ENCODE data around the gene CACNA1G. TPM values are rescaled to one million over a fixed set of nuclear protein-coding genes. Genes with fewer than 3 reads are reported as not detected.

The CACNA1G gene
- total and polyA plus RNA-seq, 4 donors = under 0.01 to 0.14 (median 0.01) TPM; not detected in 1

GRCh38 chr17:50575581-50576210 is 15.2 kb downstream of the CACNA1G start:
- Histone ChIP-seq H3K4me3 (ENCODE audit: low read depth in 1 of 3, low read length in 3 of 3) (no peak overlapping the region), H3K27ac (ENCODE audit: low read depth in 1 of 2, low read length in 2 of 2) (no peak overlapping the region), H3K9me3 (ENCODE audit: control insufficient read depth in 4 of 4, low read length in 3 of 4) (no peaks in the 10 kb centered on the region), H3K27me3 (ENCODE audit: control insufficient read depth in 4 of 4, insufficient read depth in 4 of 4, low read length in 3 of 4) (no peaks in the 10 kb centered on the region), H3K36me3 (ENCODE audit: control insufficient read depth in 4 of 4, insufficient read depth in 3 of 4, low read depth in 1 of 4, low read length in 3 of 4) (no peaks in the 10 kb centered on the region), H3K9ac (ENCODE audit: low read depth in 1 of 2, low read length in 2 of 2) (no peak overlapping the region), H3K4me1 (ENCODE audit: control insufficient read depth in 4 of 4, insufficient read depth in 4 of 4, low read length in 3 of 4) (no peaks in the 10 kb centered on the region)
- DNase-seq (ENCODE audit: low spot score) = no peak
- no peak for TF ChIP-seq EGR1 (IDR thresholded peaks at IDR 0.05; ENCODE audit: low read depth in 2 of 2)
- TF ChIP-seq SP1 (IDR thresholded peaks at IDR 0.05) = no peak
- TF ChIP-seq TAF1 (conservative IDR thresholded peaks at IDR 0.05) = no peak
- TF ChIP-seq, protein P1, sequence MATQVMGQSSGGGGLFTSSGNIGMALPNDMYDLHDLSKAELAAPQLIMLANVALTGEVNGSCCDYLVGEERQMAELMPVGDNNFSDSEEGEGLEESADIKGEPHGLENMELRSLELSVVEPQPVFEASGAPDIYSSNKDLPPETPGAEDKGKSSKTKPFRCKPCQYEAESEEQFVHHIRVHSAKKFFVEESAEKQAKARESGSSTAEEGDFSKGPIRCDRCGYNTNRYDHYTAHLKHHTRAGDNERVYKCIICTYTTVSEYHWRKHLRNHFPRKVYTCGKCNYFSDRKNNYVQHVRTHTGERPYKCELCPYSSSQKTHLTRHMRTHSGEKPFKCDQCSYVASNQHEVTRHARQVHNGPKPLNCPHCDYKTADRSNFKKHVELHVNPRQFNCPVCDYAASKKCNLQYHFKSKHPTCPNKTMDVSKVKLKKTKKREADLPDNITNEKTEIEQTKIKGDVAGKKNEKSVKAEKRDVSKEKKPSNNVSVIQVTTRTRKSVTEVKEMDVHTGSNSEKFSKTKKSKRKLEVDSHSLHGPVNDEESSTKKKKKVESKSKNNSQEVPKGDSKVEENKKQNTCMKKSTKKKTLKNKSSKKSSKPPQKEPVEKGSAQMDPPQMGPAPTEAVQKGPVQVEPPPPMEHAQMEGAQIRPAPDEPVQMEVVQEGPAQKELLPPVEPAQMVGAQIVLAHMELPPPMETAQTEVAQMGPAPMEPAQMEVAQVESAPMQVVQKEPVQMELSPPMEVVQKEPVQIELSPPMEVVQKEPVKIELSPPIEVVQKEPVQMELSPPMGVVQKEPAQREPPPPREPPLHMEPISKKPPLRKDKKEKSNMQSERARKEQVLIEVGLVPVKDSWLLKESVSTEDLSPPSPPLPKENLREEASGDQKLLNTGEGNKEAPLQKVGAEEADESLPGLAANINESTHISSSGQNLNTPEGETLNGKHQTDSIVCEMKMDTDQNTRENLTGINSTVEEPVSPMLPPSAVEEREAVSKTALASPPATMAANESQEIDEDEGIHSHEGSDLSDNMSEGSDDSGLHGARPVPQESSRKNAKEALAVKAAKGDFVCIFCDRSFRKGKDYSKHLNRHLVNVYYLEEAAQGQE (IDR thresholded peaks at IDR 0.05) = no peak
- TF ChIP-seq RAD21 (IDR thresholded peaks at IDR 0.05) = no peak
- TF ChIP-seq YY1 (IDR thresholded peaks at IDR 0.05) = no peak
- TF ChIP-seq RXRA (IDR thresholded peaks at IDR 0.05) = no peak
- 87% methylated on average over 33 of the region's 33 CpGs for WGBS

- Histone ChIP-seq H3K9ac (ENCODE audit: low read depth in 1 of 2, low read length in 2 of 2) (no peak overlapping the region), H3K36me3 (ENCODE audit: control insufficient read depth in 4 of 4, insufficient read depth in 3 of 4, low read depth in 1 of 4, low read length in 3 of 4) (no peaks in the 10 kb centered on the region), H3K4me3 (ENCODE audit: low read depth in 1 of 3, low read length in 3 of 3) (no peak overlapping the region), H3K27me3 (ENCODE audit: control insufficient read depth in 4 of 4, insufficient read depth in 4 of 4, low read length in 3 of 4) (no peaks in the 10 kb centered on the region), H3K27ac (ENCODE audit: low read depth in 1 of 2, low read length in 2 of 2) (no peak overlapping the region), H3K4me1 (ENCODE audit: control insufficient read depth in 4 of 4, insufficient read depth in 4 of 4, low read length in 3 of 4) (no peaks in the 10 kb centered on the region), H3K9me3 (ENCODE audit: control insufficient read depth in 4 of 4, low read length in 3 of 4) (no peaks in the 10 kb centered on the region)
- WGBS = 81% methylated on average over 13 of the region's 13 CpGs
- no peak for DNase-seq (ENCODE audit: low spot score)
- TF ChIP-seq TAF1 (conservative IDR thresholded peaks at IDR 0.05) (no peak), GABPA (IDR thresholded peaks at IDR 0.05 in 1 of 2, conservative IDR thresholded peaks at IDR 0.05 in 1 of 2) (no peak), NR2F2 (IDR thresholded peaks at IDR 0.05) (no peak), RAD21 (IDR thresholded peaks at IDR 0.05) (no peak), FOXA2 (IDR thresholded peaks at IDR 0.05) (no peak), JUND (IDR thresholded peaks at IDR 0.05) (no peak), CTCF (IDR thresholded peaks at IDR 0.05; ENCODE audit: low read depth, low read length, missing input control) (no peak), ATF3 (IDR thresholded peaks at IDR 0.05) (no peak), YY1 (IDR thresholded peaks at IDR 0.05) (no peak), EGR1 (IDR thresholded peaks at IDR 0.05; ENCODE audit: low read depth in 2 of 2) (no peak)
- TF ChIP-seq, protein P1 (IDR thresholded peaks at IDR 0.05) = no peak
- TF ChIP-seq, protein P2, sequence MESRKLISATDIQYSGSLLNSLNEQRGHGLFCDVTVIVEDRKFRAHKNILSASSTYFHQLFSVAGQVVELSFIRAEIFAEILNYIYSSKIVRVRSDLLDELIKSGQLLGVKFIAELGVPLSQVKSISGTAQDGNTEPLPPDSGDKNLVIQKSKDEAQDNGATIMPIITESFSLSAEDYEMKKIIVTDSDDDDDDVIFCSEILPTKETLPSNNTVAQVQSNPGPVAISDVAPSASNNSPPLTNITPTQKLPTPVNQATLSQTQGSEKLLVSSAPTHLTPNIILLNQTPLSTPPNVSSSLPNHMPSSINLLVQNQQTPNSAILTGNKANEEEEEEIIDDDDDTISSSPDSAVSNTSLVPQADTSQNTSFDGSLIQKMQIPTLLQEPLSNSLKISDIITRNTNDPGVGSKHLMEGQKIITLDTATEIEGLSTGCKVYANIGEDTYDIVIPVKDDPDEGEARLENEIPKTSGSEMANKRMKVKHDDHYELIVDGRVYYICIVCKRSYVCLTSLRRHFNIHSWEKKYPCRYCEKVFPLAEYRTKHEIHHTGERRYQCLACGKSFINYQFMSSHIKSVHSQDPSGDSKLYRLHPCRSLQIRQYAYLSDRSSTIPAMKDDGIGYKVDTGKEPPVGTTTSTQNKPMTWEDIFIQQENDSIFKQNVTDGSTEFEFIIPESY (IDR thresholded peaks at IDR 0.05) = no peak
These were observed 16.3 kb downstream of the CACNA1G start for GRCh38 chr17:50576864-50577263.

Data from liver (tissue), 9 donors.